AG09309 (cell line): Measurements from ENCODE around the gene EPHB1.

Experiments used
- DNase-seq: peaks from one replicate; pipeline ENCODE4 v3.0.0-alpha.2; 2010; ENCODE audit warnings: low read depth
- H3K4me3 ChIP-seq: 2 replicates; pipeline ENCODE4 v1.5.1; 2011; ENCODE audit warnings: mild to moderate bottlenecking, low read depth, low read length, moderate library complexity; ENCODE audit not compliant: control insufficient read depth
- TF ChIP-seq, protein P1 (sequence below): IDR thresholded peaks from 2 replicates; pipeline ENCODE4 v1.5.1; 2011; ENCODE audit warnings: mild to moderate bottlenecking, low read depth, low read length, inconsistent platforms; ENCODE audit not compliant: insufficient read depth, control insufficient read depth; ENCODE audit errors: missing control alignments

EPHB1 gene

DNA sequence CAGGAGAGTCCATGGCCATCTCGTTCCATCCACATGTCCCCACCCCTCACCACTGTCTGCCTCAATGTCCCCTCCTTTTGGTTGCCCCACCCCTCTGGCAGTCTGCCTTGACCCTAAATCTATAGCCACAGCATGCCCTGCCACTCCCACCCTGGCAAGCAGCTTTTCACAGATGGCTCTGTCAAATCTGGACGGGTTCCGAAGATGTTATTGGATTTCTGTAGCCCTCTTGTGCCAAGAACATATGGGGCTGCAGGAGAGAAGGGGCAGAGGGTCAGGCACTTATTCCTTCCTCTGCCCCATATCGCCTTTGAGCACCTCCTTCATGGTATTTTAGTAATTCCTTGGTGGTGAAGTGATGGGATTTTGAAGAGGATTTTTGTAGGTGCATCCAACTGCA, 57.1 kb downstream of the EPHB1 start:
- TF ChIP-seq, protein P1, sequence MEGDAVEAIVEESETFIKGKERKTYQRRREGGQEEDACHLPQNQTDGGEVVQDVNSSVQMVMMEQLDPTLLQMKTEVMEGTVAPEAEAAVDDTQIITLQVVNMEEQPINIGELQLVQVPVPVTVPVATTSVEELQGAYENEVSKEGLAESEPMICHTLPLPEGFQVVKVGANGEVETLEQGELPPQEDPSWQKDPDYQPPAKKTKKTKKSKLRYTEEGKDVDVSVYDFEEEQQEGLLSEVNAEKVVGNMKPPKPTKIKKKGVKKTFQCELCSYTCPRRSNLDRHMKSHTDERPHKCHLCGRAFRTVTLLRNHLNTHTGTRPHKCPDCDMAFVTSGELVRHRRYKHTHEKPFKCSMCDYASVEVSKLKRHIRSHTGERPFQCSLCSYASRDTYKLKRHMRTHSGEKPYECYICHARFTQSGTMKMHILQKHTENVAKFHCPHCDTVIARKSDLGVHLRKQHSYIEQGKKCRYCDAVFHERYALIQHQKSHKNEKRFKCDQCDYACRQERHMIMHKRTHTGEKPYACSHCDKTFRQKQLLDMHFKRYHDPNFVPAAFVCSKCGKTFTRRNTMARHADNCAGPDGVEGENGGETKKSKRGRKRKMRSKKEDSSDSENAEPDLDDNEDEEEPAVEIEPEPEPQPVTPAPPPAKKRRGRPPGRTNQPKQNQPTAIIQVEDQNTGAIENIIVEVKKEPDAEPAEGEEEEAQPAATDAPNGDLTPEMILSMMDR = no peak
- H3K4me3 ChIP-seq = no peak overlapping the region
- no peak for DNase-seq

DNA sequence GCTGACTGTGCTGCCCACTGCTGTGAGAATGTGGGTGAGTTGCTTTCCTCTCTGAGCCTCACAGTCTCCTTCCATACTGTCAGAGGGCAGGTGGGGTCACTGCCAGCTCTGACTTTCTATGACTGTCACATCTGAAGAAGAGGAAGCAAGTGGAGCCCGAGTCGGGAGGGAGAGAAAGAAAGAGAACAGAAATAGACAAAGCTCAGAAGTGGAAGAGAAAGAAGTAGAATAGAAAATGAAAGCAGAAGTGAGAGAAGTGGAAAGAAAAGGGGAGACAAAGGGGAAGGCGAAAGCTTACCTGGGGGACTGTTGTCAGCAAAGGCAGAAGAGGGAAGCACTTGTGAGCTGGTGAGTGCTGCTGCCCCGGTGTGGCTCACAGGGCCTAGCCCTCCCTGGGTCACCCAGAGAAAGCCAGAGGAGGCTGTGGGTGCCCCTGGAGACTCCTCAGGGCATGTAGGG, 57.9 kb downstream of the EPHB1 start:
- H3K4me3 ChIP-seq = no peak overlapping the region
- TF ChIP-seq, protein P1 = no peak
- DNase-seq = no peak

DNA sequence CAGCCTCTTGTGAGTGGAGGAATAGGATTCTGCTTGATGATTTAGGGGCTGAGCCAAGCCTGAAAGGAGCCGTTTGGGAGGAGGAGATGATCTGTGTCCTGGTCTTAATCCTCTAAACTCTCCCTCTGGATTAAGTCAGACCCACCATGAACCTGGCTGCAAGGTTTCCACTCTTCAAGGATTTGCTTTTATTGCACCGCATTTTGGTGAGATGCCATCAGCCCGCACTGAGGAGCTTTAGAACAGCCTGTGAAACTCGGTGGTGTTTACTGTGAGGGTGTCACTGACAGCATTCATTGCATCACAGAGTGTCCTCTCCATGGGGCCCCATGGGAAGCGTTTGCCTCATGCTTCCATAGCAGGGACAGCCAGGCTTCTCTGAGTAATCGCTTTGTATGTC, 59.2 kb downstream of the EPHB1 start:
- no peak overlapping the region for H3K4me3 ChIP-seq
- DNase-seq = no peak
- TF ChIP-seq, protein P1 = no peak

DNA sequence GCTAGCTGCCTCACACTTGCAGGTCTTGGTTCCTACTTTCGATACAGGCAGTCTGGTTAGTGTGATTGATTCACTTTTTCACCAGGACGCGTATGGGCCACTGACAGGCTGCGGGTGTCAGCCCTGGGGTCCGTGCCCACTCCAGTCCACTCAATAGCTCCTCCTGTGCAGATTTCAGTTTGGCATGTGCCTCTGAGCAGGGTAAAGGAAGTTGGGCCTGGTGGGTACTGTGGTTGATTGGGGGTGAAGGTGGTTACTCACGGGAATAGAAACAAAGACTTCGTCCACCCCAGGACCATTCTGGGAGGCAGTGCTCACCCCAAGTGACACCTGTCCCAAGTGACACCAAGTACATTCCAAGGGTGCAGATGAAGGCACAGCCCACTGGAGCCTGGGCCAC, 62.3 kb downstream of the EPHB1 start:
- H3K4me3 ChIP-seq = no peak overlapping the region
- no peak for DNase-seq
- TF ChIP-seq, protein P1 = no peak

DNA sequence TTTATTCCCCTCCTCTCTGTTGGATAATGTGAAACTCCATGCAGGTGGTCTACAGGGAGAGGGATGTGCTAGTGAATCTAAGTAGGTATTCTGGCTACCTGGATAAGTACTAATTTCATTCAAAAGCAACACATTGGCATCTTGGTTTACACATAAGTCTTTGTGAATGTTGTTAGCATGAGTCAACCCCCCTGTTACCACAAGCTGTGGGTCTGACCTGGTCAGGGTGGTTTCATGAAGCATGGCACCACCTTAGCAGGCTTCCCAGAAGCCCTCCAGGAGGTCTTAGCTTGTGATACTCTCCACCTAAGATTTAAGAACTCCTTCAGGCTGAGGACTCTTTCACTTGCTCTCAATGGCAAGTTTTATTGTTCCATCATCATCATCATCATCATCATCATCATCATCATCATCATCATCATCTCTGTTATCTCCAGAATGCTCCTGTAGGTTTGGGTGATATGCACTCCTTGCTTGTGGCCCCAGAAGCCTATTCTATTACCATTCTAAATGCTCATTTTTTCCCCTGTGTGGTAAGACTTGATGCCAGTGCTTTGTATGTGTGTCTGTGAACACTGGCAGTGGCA, 62.8 kb downstream of the EPHB1 start:
- no peak for DNase-seq
- H3K4me3 ChIP-seq = no peak overlapping the region
- TF ChIP-seq, protein P1 = no peak

DNA sequence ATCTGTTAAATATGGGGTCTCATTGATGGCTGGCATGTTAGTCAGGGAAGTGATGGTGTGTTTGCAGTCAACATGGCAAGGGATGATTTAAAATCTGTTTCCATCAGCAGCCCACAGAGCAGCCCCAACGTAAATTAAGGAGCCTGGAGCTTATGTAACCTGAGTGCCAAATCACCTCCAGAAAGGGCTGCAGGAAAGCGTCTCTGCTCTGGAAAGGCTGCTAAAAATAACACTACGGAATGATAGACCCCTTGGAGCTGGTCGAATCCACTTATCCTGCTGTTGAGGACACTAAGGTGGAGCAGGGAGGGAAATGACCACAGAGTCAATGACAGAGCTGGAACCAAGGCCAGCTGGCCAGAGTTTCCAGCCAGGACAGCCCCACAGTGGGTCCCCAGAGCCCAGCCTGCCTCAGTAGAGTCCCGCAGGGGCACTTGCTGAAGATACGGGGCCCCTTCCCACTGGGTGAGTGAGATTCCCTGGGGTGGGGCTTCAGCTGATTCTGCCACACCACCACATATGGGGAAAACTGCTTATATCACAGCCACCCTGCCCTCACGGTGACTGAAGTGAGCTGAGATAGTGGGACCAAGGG, 63.5 kb downstream of the EPHB1 start:
- no peak overlapping the region for H3K4me3 ChIP-seq
- DNase-seq = no peak
- TF ChIP-seq, protein P1 = no peak
